H1 (cell line): ENCODE data around the gene ARID5A. TPM values are rescaled to one million over a fixed set of nuclear protein-coding genes. Genes with fewer than 3 reads are reported as not detected.

Experiments used
- CTCF ChIA-PET: fragments of 300-600 bp; sonication (Branson Sonifier 250); formaldehyde crosslinking; loops from one replicate; lab custom pipeline; 2021; ENCODE audit not compliant: partially characterized antibody; lab: Charles Lee
- POLR2A ChIA-PET: fragments of 300-600 bp; sonication (Branson Sonifier 250); formaldehyde crosslinking; loops from one replicate; lab custom pipeline; 2021; ENCODE audit warnings: inconsistent platforms; ENCODE audit not compliant: partially characterized antibody; lab: Charles Lee
- DNase-seq, 2 experiments: peaks; one replicate each; pipeline versions ENCODE4 v3.0.0 to v3.0.0-alpha.2; 2010 to 2022; ENCODE audit warnings: low spot score in 2 of 2, low read depth in 1 of 2, mixed read lengths in 1 of 2
- FAIRE-seq: peaks from 2 replicates; lab custom pipeline; 2011; peaks lifted over from hg19 to GRCh38; lab: Jason Lieb, UNC
- H2AFZ ChIP-seq: 2 replicates; pipeline ENCODE4 v1.8.1; 2012; ENCODE audit warnings: low read length, inconsistent platforms
- H2AK5ac ChIP-seq: 2 replicates; pipeline ENCODE4 v1.6.1; 2013; ENCODE audit warnings: low read depth, low read length
- H2BK120ac ChIP-seq: replicated peaks from 2 replicates; pipeline ENCODE3; 2013; ENCODE audit warnings: low read depth, low read length, inconsistent platforms
- H2BK12ac ChIP-seq: 2 replicates; pipeline ENCODE4 v1.6.1; 2013; ENCODE audit warnings: low read depth, low read length
- H2BK15ac ChIP-seq: 2 replicates; pipeline ENCODE4 v1.6.1; 2013; ENCODE audit warnings: low read length
- H2BK20ac ChIP-seq: 2 replicates; pipeline ENCODE4 v1.6.1; 2013; ENCODE audit warnings: low read length
- H2BK5ac ChIP-seq: 2 replicates; pipeline ENCODE4 v1.6.1; 2013; ENCODE audit warnings: low read depth, low read length
- H3K14ac ChIP-seq: 2 replicates; pipeline ENCODE4 v1.6.1; 2013; ENCODE audit warnings: inconsistent platforms; ENCODE audit not compliant: insufficient read length
- H3K18ac ChIP-seq: 2 replicates; pipeline ENCODE4 v1.6.1; 2013; ENCODE audit warnings: low read length; ENCODE audit errors: extremely low read depth
- H3K23ac ChIP-seq: 2 replicates; pipeline ENCODE4 v1.6.1; 2013; ENCODE audit warnings: inconsistent platforms; ENCODE audit not compliant: insufficient read length
- H3K23me2 ChIP-seq: 2 replicates; pipeline ENCODE4 v1.6.1; 2013; ENCODE audit warnings: low read depth, low read length
- H3K27ac ChIP-seq: 2 replicates; pipeline ENCODE4 v1.6.1; 2011; ENCODE audit warnings: low read depth, low read length, inconsistent platforms
- H3K27me3 ChIP-seq, 4 experiments: replicated peaks in 1 of 4; 1 replicate in 1 of 4; 2 replicates in 3 of 4; pipeline versions ENCODE4 v1.6.1 to v1.8.1; 2011 to 2013; ENCODE audit warnings: low read length in 3 of 4, mild to moderate bottlenecking in 3 of 4, inconsistent platforms in 2 of 4, mixed read lengths in 2 of 4, moderate library complexity in 1 of 4; ENCODE audit not compliant: control insufficient read depth in 3 of 4, insufficient read depth in 3 of 4; ENCODE audit errors: extremely low read depth in 1 of 4
- H3K36me3 ChIP-seq, 4 experiments: 2 replicates each; pipeline versions ENCODE4 v1.6.1 to v1.8.1; 2011 to 2013; ENCODE audit warnings: mild to moderate bottlenecking in 4 of 4, low read length in 3 of 4, moderate library complexity in 2 of 4, control low read depth in 1 of 4, inconsistent platforms in 1 of 4; ENCODE audit not compliant: insufficient read depth in 4 of 4, control insufficient read depth in 2 of 4
- H3K4ac ChIP-seq: replicated peaks from 2 replicates; pipeline ENCODE3; 2013; ENCODE audit warnings: low read length, low read depth, mixed read lengths, inconsistent platforms; ENCODE audit not compliant: insufficient read length
- H3K4me1 ChIP-seq, 4 experiments: replicated peaks in 1 of 4; 1 replicate in 1 of 4; 2 replicates in 3 of 4; pipeline versions ENCODE4 v1.6.1 to v1.8.1; 2011 to 2013; ENCODE audit warnings: low read length in 3 of 4, inconsistent platforms in 2 of 4, mixed read lengths in 1 of 4; ENCODE audit not compliant: insufficient read depth in 4 of 4, control insufficient read depth in 3 of 4
- H3K4me2 ChIP-seq, 2 experiments: 2 replicates each; pipeline versions ENCODE4 v1.6.1 to v1.8.1; 2011 to 2013; ENCODE audit warnings: low read depth in 2 of 2, low read length in 2 of 2, control low read depth in 1 of 2, inconsistent platforms in 1 of 2, mild to moderate bottlenecking in 1 of 2; ENCODE audit not compliant: insufficient read depth in 1 of 2
- H3K4me3 ChIP-seq, 4 experiments: fragments of 200-600, 300-600 bp in 1 of 4; sonication (generic), shearing (Covaris generic), sonication (Bioruptor Twin) in 1 of 4; 2 replicates each; pipeline versions ENCODE4 v1.5.1 to v1.8.1; 2011 to 2016; ENCODE audit warnings: low read length in 4 of 4, low read depth in 3 of 4, control low read depth in 2 of 4, inconsistent platforms in 2 of 4, mild to moderate bottlenecking in 2 of 4, mixed read lengths in 1 of 4, moderate library complexity in 1 of 4; ENCODE audit not compliant: insufficient read depth in 2 of 4; ENCODE audit errors: extremely low read depth in 1 of 4
- H3K56ac ChIP-seq: replicated peaks from 2 replicates; pipeline ENCODE3; 2013; ENCODE audit warnings: low read depth, mild to moderate bottlenecking, mixed read lengths, low read length, inconsistent platforms; ENCODE audit not compliant: insufficient read length
- H3K79me1 ChIP-seq: 2 replicates; pipeline ENCODE4 v1.6.1; 2013; ENCODE audit warnings: low read depth, low read length, control low read depth
- H3K79me2 ChIP-seq, 2 experiments: 2 replicates each; pipeline versions ENCODE4 v1.6.1 to v1.8.1; 2012 to 2013; ENCODE audit warnings: low read length in 2 of 2, mild to moderate bottlenecking in 2 of 2, inconsistent platforms in 1 of 2; ENCODE audit not compliant: insufficient read depth in 2 of 2, control insufficient read depth in 1 of 2
- H3K9ac ChIP-seq, 4 experiments: replicated peaks in 1 of 4; 1 replicate in 1 of 4; 2 replicates in 3 of 4; pipeline versions ENCODE4 v1.6.1 to v1.8.1; 2011 to 2013; ENCODE audit warnings: low read depth in 3 of 4, low read length in 3 of 4, control low read depth in 2 of 4, mild to moderate bottlenecking in 2 of 4, moderate library complexity in 2 of 4, inconsistent platforms in 1 of 4; ENCODE audit errors: extremely low read depth in 1 of 4
- H3K9me3 ChIP-seq, 2 experiments: 2 replicates each; pipeline versions ENCODE4 v1.6.1 to v1.8.1; 2012 to 2013; ENCODE audit warnings: mild to moderate bottlenecking in 2 of 2, moderate library complexity in 2 of 2, control low read depth in 1 of 2, inconsistent platforms in 1 of 2, low read depth in 1 of 2, low read length in 1 of 2, mixed read lengths in 1 of 2; ENCODE audit not compliant: insufficient read depth in 2 of 2
- H4K20me1 ChIP-seq, 2 experiments: replicated peaks in 1 of 2; 2 replicates each; pipeline versions ENCODE3 to v1.8.1; 2011 to 2013; ENCODE audit warnings: inconsistent platforms in 2 of 2, low read length in 2 of 2, mild to moderate bottlenecking in 1 of 2; ENCODE audit not compliant: insufficient read depth in 2 of 2, control insufficient read depth in 1 of 2
- H4K5ac ChIP-seq: 2 replicates; pipeline ENCODE4 v1.6.1; 2013; ENCODE audit warnings: low read length, low read depth, mixed read lengths, inconsistent platforms; ENCODE audit not compliant: insufficient read length
- H4K8ac ChIP-seq: 2 replicates; pipeline ENCODE4 v1.8.0; 2013; ENCODE audit warnings: mild to moderate bottlenecking, moderate library complexity, low read length, inconsistent platforms; ENCODE audit not compliant: insufficient read depth; ENCODE audit errors: extremely low read depth
- H4K91ac ChIP-seq: replicated peaks from 2 replicates; pipeline ENCODE3; 2013; ENCODE audit warnings: low read length, mixed read lengths, inconsistent platforms; ENCODE audit not compliant: insufficient read length
- KDM1A ChIP-seq: fragments of 200-600, 300-600 bp; sonication (generic); IDR thresholded peaks from 2 replicates; pipeline ENCODE4 v1.7.1; 2016; ENCODE audit warnings: mild to moderate bottlenecking, low read length, borderline replicate concordance
- KDM4A ChIP-seq: IDR thresholded peaks from one replicate; pipeline ENCODE4 v1.7.1; 2012; ENCODE audit warnings: low read depth, mild to moderate bottlenecking, moderate library complexity, low read length, inconsistent platforms; ENCODE audit not compliant: severe bottlenecking
- NANOG ChIP-seq: IDR thresholded peaks from 2 replicates; pipeline ENCODE4 v1.6.1; 2011; ENCODE audit warnings: low read length, low read depth, mild to moderate bottlenecking, inconsistent platforms; ENCODE audit not compliant: insufficient read depth, poor library complexity, severe bottlenecking
- RAD21 ChIP-seq, 2 experiments: IDR thresholded peaks in 1 of 2; conservative IDR thresholded peaks in 1 of 2; 2 replicates each; pipeline ENCODE4 v1.6.1; 2011; ENCODE audit warnings: low read depth in 2 of 2, low read length in 2 of 2, improper control_type of control experiment in 1 of 2, inconsistent platforms in 1 of 2, mild to moderate bottlenecking in 1 of 2, moderate library complexity in 1 of 2
- RNF2 ChIP-seq: fragments of 200-900, 300-1000 bp; sonication (generic); IDR thresholded peaks from 2 replicates; pipeline ENCODE4 v1.7.1; 2016; ENCODE audit warnings: borderline replicate concordance, low read depth, mild to moderate bottlenecking, antibody characterized with exemption, low read length; ENCODE audit not compliant: poor library complexity, severe bottlenecking; ENCODE audit errors: missing control alignments
- RXRA ChIP-seq: IDR thresholded peaks from 2 replicates; pipeline ENCODE4 v1.6.1; 2011; ENCODE audit warnings: low read depth, mild to moderate bottlenecking, low read length, moderate library complexity; ENCODE audit not compliant: insufficient read depth
- SIRT6 ChIP-seq: IDR thresholded peaks from one replicate; pipeline ENCODE4 v1.7.1; 2012; ENCODE audit warnings: low read length, inconsistent platforms
- SRF ChIP-seq: IDR thresholded peaks from 2 replicates; pipeline ENCODE4 v1.6.1; 2011; ENCODE audit warnings: mild to moderate bottlenecking, low read depth, low read length, moderate library complexity
- TBP ChIP-seq: IDR thresholded peaks from 2 replicates; pipeline ENCODE4 v1.6.1; 2011; ENCODE audit warnings: low read depth, low read length, improper control_type of control experiment
- TEAD4 ChIP-seq: IDR thresholded peaks from 2 replicates; pipeline ENCODE4 v1.6.1; 2012; ENCODE audit warnings: low read depth, low read length, inconsistent platforms, mixed read lengths
- ZNF274 ChIP-seq: IDR thresholded peaks from 2 replicates; pipeline ENCODE4 v1.7.0; 2012; ENCODE audit warnings: low read length, borderline replicate concordance; ENCODE audit errors: extremely low read depth
- WGBS, 2 experiments: shearing (Covaris generic) in 1 of 2; methylation state at CpG; one replicate each; pipeline versions ENCODE4 v1.1.6 to v1.1.7; 2013 to 2015; ENCODE audit warnings: low lambda C conversion rate in 2 of 2, mixed read lengths in 2 of 2, inconsistent platforms in 1 of 2, low coverage in 1 of 2, missing lambda C conversion rate in 1 of 2; ENCODE audit not compliant: insufficient replicate concordance in 2 of 2, insufficient coverage in 1 of 2, insufficient read length in 1 of 2; ENCODE audit errors: extremely low coverage in 1 of 2, missing lambda C conversion rate in 1 of 2; 5-methylcytosine and 5-hydroxymethylcytosine counted together
- polyA plus RNA-seq, 7 experiments: library from polyadenylated mRNA; depleted of rRNA in 3 of 7; stranded (reverse) in 5 of 7; unstranded in 2 of 7; fragments of >200 nt in 5 of 7; fragments of 200-250 nt in 2 of 7; gene quantifications; 1 replicate in 5 of 7; 2 replicates in 1 of 7; 4 replicates in 1 of 7; pipeline versions ENCODE4 v1.2.1 to v1.2.3, GENCODE V29; 2011 to 2013; ENCODE audit warnings: missing spikeins in 2 of 7, mixed read lengths in 2 of 7
- total RNA-seq: library from RNA; stranded (reverse); fragmentation: NEBNext Ultra II Directional; extraction: Animal tissue kit (Norgen Biotek cat#: 25700); gene quantifications from 2 replicates; pipeline ENCODE4 v1.2.1, GENCODE V29; 2021

The ARID5A gene
- total and polyA plus RNA-seq, 2 of the 8 experiments (the other 6 are each of a cell fraction or from before 2014, with no cell fraction given): 3.3 to 5.3 TPM

GRCh38 chr2:96509114-96509846 lies 27.3 kb upstream of the ARID5A start:
- 30% methylated on average over 31 of the region's 32 CpGs; no CpG with 5 or more reads in 1 of the 2 experiments for WGBS, 2 experiments
- Histone ChIP-seq H2BK120ac (no peak overlapping the region), H2AK5ac (no peak overlapping the region), H3K9ac (no peak overlapping the region), H2BK12ac (peak overlapping the region; percentile 12; the same call in 1 of the 2 replicates), H2BK20ac (no peak overlapping the region; the same call in 1 of the 2 replicates), H3K23ac (no peak overlapping the region), H3K14ac (no peak overlapping the region), H3K27me3 (peaks cover 4 to 14% (median 10%) of the 10 kb centered on the region in 4 experiments), H4K5ac (no peak overlapping the region), H3K36me3 (no peaks in the 10 kb centered on the region), H3K79me1 (no peaks in the 10 kb centered on the region), H4K91ac (no peak overlapping the region), H3K27ac (no peak overlapping the region), H3K18ac (no peak overlapping the region), H3K9me3 (no peaks in the 10 kb centered on the region), H3K79me2 (no peaks in the 10 kb centered on the region), H4K8ac (no peak overlapping the region), H2BK15ac (peak overlapping the region; percentile 73), H3K4me1 (peaks cover 0 to 6% (median 5%) of the 10 kb centered on the region in 4 experiments; a peak in 3 of 7 replicates), H4K20me1 (no peaks in the 10 kb centered on the region), H3K4me2 (peak overlapping the region; percentile 14 to 70), H3K4ac (no peak overlapping the region), H3K4me3 (peak overlapping the region in 3 of 4 experiments; percentile 28 to 53 (median 40); a peak in 6 of 8 replicates), H2AFZ (peak overlapping the region; percentile 94), H3K23me2 (no peaks in the 10 kb centered on the region; the same call in 1 of the 2 replicates), H3K56ac (no peak overlapping the region), H2BK5ac (no peak overlapping the region)
- ChIA-PET POLR2A (interaction anchor here (1.2 kb wide), 1 partner anchor 24 kb away, joined by 3 read pairs; no protein-coding TSS in a partner anchor), CTCF (interaction anchor here (0.8 to 10.3 kb wide), 49 partner anchors 9 to 293 kb away, joined by 3 to 171 read pairs (median 5); partner anchors contain the start of gene ITPRIPL1)
- FAIRE-seq (peak; percentile 76), DNase-seq (peak; percentile 90 to 99)
- TF ChIP-seq SIRT6 (no peak), RNF2 (no peak), KDM1A (no peak), SRF (no peak), RAD21 (IDR thresholded peaks at IDR 0.05 in 1 of 2, conservative IDR thresholded peaks at IDR 0.05 in 1 of 2; ENCODE audit: low read depth in 2 of 2, low read length in 2 of 2) (peak; percentile 96), NANOG (no peak), KDM4A (peak; percentile 40), RXRA (no peak), ZNF274 (no peak), TEAD4 (no peak), TBP (no peak)
